Activated T-helper 1 cell treated with anti-CD3 and anti-CD28 coated beads, Interleukin-12 subunit alpha, Interleukin-12 subunit beta, Interleukin-2, Interleukin-4 antibody, amounts not matched to agents 30 ng/mL and 10 ng/mL and 1 ng/mL, durations not matched to agents 14 hours and 24 hours and 36 hours (primary cell): ENCODE results near the gene NGLY1. TPM values are rescaled to one million over a fixed set of nuclear protein-coding genes. Genes with fewer than 3 reads are reported as not detected.

ENCODE experiments used
- DNase-seq: peaks from one replicate; pipeline ENCODE4 v3.0.0; 2021; ENCODE audit warnings: low spot score
- H3K27ac Mint-ChIP-seq: one replicate; pipeline ENCODE4 v1.8.0; 2021; ENCODE audit warnings: mild to moderate bottlenecking, mixed read lengths
- H3K27me3 Mint-ChIP-seq: one replicate; pipeline ENCODE4 v1.8.0; 2022; ENCODE audit warnings: mild to moderate bottlenecking, moderate library complexity, mixed read lengths; ENCODE audit not compliant: insufficient read depth
- H3K36me3 Mint-ChIP-seq: one replicate; pipeline ENCODE4 v1.8.0; 2021; ENCODE audit warnings: low read depth, mixed read lengths
- H3K4me1 Mint-ChIP-seq: one replicate; pipeline ENCODE4 v1.8.0; 2021; ENCODE audit warnings: low read depth, mixed read lengths
- H3K4me3 Mint-ChIP-seq: one replicate; pipeline ENCODE4 v1.8.0; 2021; ENCODE audit warnings: mild to moderate bottlenecking, moderate library complexity, mixed read lengths
- H3K9me3 Mint-ChIP-seq: one replicate; pipeline ENCODE4 v1.8.0; 2021; ENCODE audit warnings: mixed read lengths
- intact Hi-C: fragments of 100-400 bp; cut with micrococcal nuclease; formaldehyde crosslinking; loops from one replicate; pipeline ENCODE4 v1.15.1; 2024
- total RNA-seq: library from RNA; stranded (reverse); gene quantifications from 2 replicates; pipeline ENCODE4 v1.2.3, GENCODE V29; 2022

NGLY1 gene
- total RNA-seq, 1 donor from 2014 or later: 57.9 TPM

- Mint-ChIP-seq H3K36me3 (no peaks in the 10 kb centered on the region), H3K4me1 (no peaks in the 10 kb centered on the region), H3K27ac (no peak overlapping the region), H3K9me3 (no peaks in the 10 kb centered on the region), H3K4me3 (no peak overlapping the region), H3K27me3 (peaks cover 6% of the 10 kb centered on the region)
- intact Hi-C loops: no loop called here
- no peak for DNase-seq
Observed at GRCh38 chr3:25804676-25805075, 21.4 kb upstream of the NGLY1 start.

GRCh38 chr3:25803833-25804232 lies 20.6 kb upstream of the NGLY1 start:
- Mint-ChIP-seq H3K4me1 (no peaks in the 10 kb centered on the region), H3K4me3 (no peak overlapping the region), H3K27me3 (peaks cover 4% of the 10 kb centered on the region), H3K9me3 (no peaks in the 10 kb centered on the region), H3K36me3 (no peaks in the 10 kb centered on the region), H3K27ac (no peak overlapping the region)
- intact Hi-C loops: no loop called here
- DNase-seq: no peak

GRCh38 chr3:25801786-25802185 lies 18.5 kb upstream of the NGLY1 start:
- DNase-seq: no peak
- Mint-ChIP-seq H3K27me3 (peaks cover 4% of the 10 kb centered on the region), H3K4me1 (no peaks in the 10 kb centered on the region), H3K9me3 (no peaks in the 10 kb centered on the region), H3K36me3 (no peaks in the 10 kb centered on the region), H3K27ac (no peak overlapping the region), H3K4me3 (no peak overlapping the region)
- intact Hi-C loops: no loop called here

- Mint-ChIP-seq H3K4me3 (peak within 1 kb of the TSS; percentile 95), H3K27ac (peak within 1 kb of the TSS; percentile 99), H3K4me1 (peaks cover 50% of the 10 kb centered on the region), H3K9me3 (no peaks in the 10 kb centered on the region), H3K36me3 (peaks cover 17% of the 10 kb centered on the region), H3K27me3 (no peaks in the 10 kb centered on the region)
- peak; percentile 90 for DNase-seq
- intact Hi-C loops: loop anchor here (1.0 to 10.0 kb wide), 6 partner anchors 8 to 1975 kb away; partner anchors contain the start of genes NKIRAS1 and RPL15
Observed at GRCh38 chr3:25789596-25790556, 6.6 kb upstream of the NGLY1 start, which contains the start of gene OXSM. TSS of gene OXSM (plus strand) at chr3:25790090. CDS start at chr3:25791021, 931 bp downstream.

- Mint-ChIP-seq H3K4me3 (peak overlapping the region; percentile 95), H3K9me3 (no peaks in the 10 kb centered on the region), H3K27ac (peak overlapping the region; percentile 99), H3K36me3 (peaks cover 13% of the 10 kb centered on the region), H3K27me3 (no peaks in the 10 kb centered on the region), H3K4me1 (peaks cover 57% of the 10 kb centered on the region)
- intact Hi-C loops: loop anchor here (10.0 kb wide), 1 partner anchor 1874 kb away; the partner anchor contains the start of genes NKIRAS1 and RPL15
- DNase-seq: no peak
Observed at GRCh38 chr3:25789209-25789595, 6.0 kb upstream of the NGLY1 start.

- Mint-ChIP-seq H3K9me3 (no peaks in the 10 kb centered on the region), H3K27ac (no peak overlapping the region), H3K36me3 (peaks cover 13% of the 10 kb centered on the region), H3K4me3 (peak overlapping the region; percentile 95), H3K4me1 (peaks cover 62% of the 10 kb centered on the region), H3K27me3 (no peaks in the 10 kb centered on the region)
- intact Hi-C loops: loop anchor here (10.0 kb wide), 1 partner anchor 1873 kb away; the partner anchor contains the start of genes NKIRAS1 and RPL15
- no peak for DNase-seq
Observed at GRCh38 chr3:25787689-25788088, 4.4 kb upstream of the NGLY1 start.

GRCh38 chr3:25785826-25786225 lies 2.6 kb upstream of the NGLY1 start:
- no peak for DNase-seq
- Mint-ChIP-seq H3K9me3 (no peaks in the 10 kb centered on the region), H3K27me3 (no peaks in the 10 kb centered on the region), H3K4me3 (no peak overlapping the region), H3K36me3 (peaks cover 9% of the 10 kb centered on the region), H3K4me1 (peaks cover 65% of the 10 kb centered on the region), H3K27ac (no peak overlapping the region)
- intact Hi-C loops: loop anchor here (10.0 kb wide), 1 partner anchor 1871 kb away; the partner anchor contains the start of genes NKIRAS1 and RPL15

- no peak overlapping the region for H3K27ac Mint-ChIP-seq
- H3K27me3 Mint-ChIP-seq: no peaks in the 10 kb centered on the region
- H3K9me3 Mint-ChIP-seq: no peaks in the 10 kb centered on the region
- peaks cover 14% of the 10 kb centered on the region for H3K36me3 Mint-ChIP-seq
- H3K4me1 Mint-ChIP-seq: peaks cover 71% of the 10 kb centered on the region
- intact Hi-C loops: loop anchor here (10.0 kb wide), 1 partner anchor 1870 kb away; the partner anchor contains the start of genes NKIRAS1 and RPL15
- no peak for DNase-seq
- H3K4me3 Mint-ChIP-seq: peak overlapping the region; percentile 79
Observed at GRCh38 chr3:25784971-25785370, 1.7 kb upstream of the NGLY1 start.

- no peak for DNase-seq
- peaks cover 14% of the 10 kb centered on the region for H3K36me3 Mint-ChIP-seq
- peak overlapping the region; percentile 79 for H3K4me3 Mint-ChIP-seq
Observed at GRCh38 chr3:25783661-25784512, 644 bp upstream of the NGLY1 start.

GRCh38 chr3:25782636-25782937 lies 656 bp downstream of the NGLY1 start:
- H3K4me3 Mint-ChIP-seq: peak overlapping the region; percentile 86
- H3K4me1 Mint-ChIP-seq: peaks cover 58% of the 10 kb centered on the region
- H3K27ac Mint-ChIP-seq: peak overlapping the region; percentile 82
- intact Hi-C loops: loop anchor here (1.0 to 10.0 kb wide), 5 partner anchors 8 to 1868 kb away; partner anchors contain the start of genes NKIRAS1, OXSM, RPL15 and SLC4A7
- peaks cover 20% of the 10 kb centered on the region for H3K36me3 Mint-ChIP-seq
- DNase-seq: no peak
- H3K27me3 Mint-ChIP-seq: no peaks in the 10 kb centered on the region
- no peaks in the 10 kb centered on the region for H3K9me3 Mint-ChIP-seq

More at GRCh38 chr3:25783661-25784512, 644 bp upstream of the NGLY1 start:
- Mint-ChIP-seq H3K27ac (peak overlapping the region; percentile 70), H3K9me3 (no peaks in the 10 kb centered on the region), H3K27me3 (no peaks in the 10 kb centered on the region), H3K4me1 (peaks cover 67% of the 10 kb centered on the region)
- intact Hi-C loops: loop anchor here (2.0 to 10.0 kb wide), 3 partner anchors 73 to 1869 kb away; partner anchors contain the start of genes NKIRAS1, RPL15 and SLC4A7

GRCh38 chr3:25781758-25782594 lies 1.3 kb downstream of the NGLY1 start:
- Mint-ChIP-seq H3K4me1 (peaks cover 55% of the 10 kb centered on the region), H3K27ac (peak overlapping the region; percentile 82), H3K27me3 (no peaks in the 10 kb centered on the region), H3K9me3 (no peaks in the 10 kb centered on the region), H3K36me3 (peaks cover 24% of the 10 kb centered on the region), H3K4me3 (peak overlapping the region; percentile 86)
- intact Hi-C loops: loop anchor here (1.0 to 10.0 kb wide), 5 partner anchors 8 to 1867 kb away; partner anchors contain the start of genes NKIRAS1, OXSM, RPL15 and SLC4A7
- no peak for DNase-seq
